ENCODE data around the gene APOL3.

- no peak for TF ChIP-seq GATA3 (IDR thresholded peaks at IDR 0.05; ENCODE audit: low read depth, low read length)
- TF ChIP-seq GATA2 (IDR thresholded peaks at IDR 0.05; ENCODE audit: low read depth, low read length): no peak
Measured at GRCh38 chr22:36124666-36125065, 35.9 kb downstream of the APOL3 start.

All from SH-SY5Y (cell line).